ENCODE results near the gene ZMYND8.

DNA sequence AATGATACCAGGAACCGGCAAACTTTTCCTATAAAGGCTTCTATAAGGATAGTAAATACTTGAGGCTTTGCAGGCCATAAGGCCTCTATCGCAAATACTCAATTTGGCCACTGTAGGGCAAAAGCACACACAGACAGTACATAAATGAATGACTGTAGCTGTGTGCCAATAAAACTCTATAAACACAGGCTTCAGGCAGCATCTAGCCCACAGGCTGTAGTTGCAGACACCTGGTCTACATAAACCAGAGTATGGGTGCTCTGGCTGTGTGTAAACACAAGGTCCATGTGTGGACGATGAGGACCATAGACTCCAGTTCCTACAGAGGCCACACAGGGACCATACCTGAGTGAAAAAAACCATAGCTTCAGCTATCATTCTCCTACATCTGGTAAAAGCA, 52.2 kb downstream of the ZMYND8 start:
- TF ChIP-seq BHLHE40 (IDR thresholded peaks at IDR 0.05; ENCODE audit: low read depth, low read length) (no peak), RFX5 (IDR thresholded peaks at IDR 0.05; ENCODE audit: low read depth, low read length) (no peak)

All from IMR-90 (cell line).